VCaP (cell line): ENCODE results near the gene RMND5B.

Source experiments
- H3K27ac ChIP-seq: fragments of 450-650 bp; 2 replicates; pipeline ENCODE4 v1.5.1; 2017
- CTCF ChIP-seq: fragments of 450-650 bp; conservative IDR thresholded peaks from 2 replicates; pipeline ENCODE4 v1.5.1; 2017; ENCODE audit warnings: mild to moderate bottlenecking, moderate library complexity

The RMND5B gene

GRCh38 chr5:178150977-178151734 lies 20.3 kb downstream of the RMND5B start:
- 0 out of 2 replicates have a peak overlapping the region, but pooled peaks have one; percentile 82 for H3K27ac ChIP-seq
- peak; percentile 37 for TF ChIP-seq CTCF

- peak overlapping the region; percentile 82 for H3K27ac ChIP-seq
Observed at GRCh38 chr5:178152491-178153444, 22.0 kb downstream of the RMND5B start.

GRCh38 chr5:178153530-178154340 lies 22.9 kb downstream of the RMND5B start, which contains the start of gene NHP2:
Gene NHP2 (minus strand): TSS chr5:178153885. CDS start chr5:178153817, 68 bp downstream.
- TF ChIP-seq CTCF = no peak
- peak within 1 kb of the TSS; percentile 82 for H3K27ac ChIP-seq

More at GRCh38 chr5:178152491-178153444, 22.0 kb downstream of the RMND5B start:
- no peak for TF ChIP-seq CTCF

- no peak for TF ChIP-seq CTCF
- H3K27ac ChIP-seq = no peak overlapping the region
Observed at GRCh38 chr5:178155065-178155464, 24.3 kb downstream of the RMND5B start.

- H3K27ac ChIP-seq = no peak overlapping the region
- no peak for TF ChIP-seq CTCF
Observed at GRCh38 chr5:178160176-178160575, 29.4 kb downstream of the RMND5B start.

GRCh38 chr5:178162481-178162880 lies 31.7 kb downstream of the RMND5B start:
- TF ChIP-seq CTCF = no peak
- no peak overlapping the region for H3K27ac ChIP-seq
